Ovary (tissue), 9 donors: Measurements from ENCODE around the gene FNIP2. TPM values are rescaled to one million over a fixed set of nuclear protein-coding genes. Genes with fewer than 3 reads are reported as not detected.
"Not testable (repeated sequence)": the region's sequence is repeated elsewhere in the genome, so short reads cannot be mapped to it uniquely, and the experiment has no call there.

Experiments
- DNase-seq, 5 donors: peaks; one replicate each; pipeline ENCODE4 v3.0.0-alpha.2; 2019 to 2020
- H3K27ac ChIP-seq, 2 donors: fragments of 200-600 bp; one replicate each; pipeline versions ENCODE4 v1.5.1 to v1.8.0; 2019 to 2022
- H3K27me3 ChIP-seq: fragments of 200-600 bp; one replicate; pipeline ENCODE4 v1.8.0; 2022
- H3K36me3 ChIP-seq: fragments of 200-600 bp; sonication (generic); one replicate; pipeline ENCODE4 v1.5.1; 2019
- H3K4me1 ChIP-seq: one replicate; pipeline ENCODE4 v1.8.1; 2013; ENCODE audit warnings: mild to moderate bottlenecking, moderate library complexity; ENCODE audit not compliant: insufficient read depth
- H3K4me3 ChIP-seq: fragments of 200-600 bp; sonication (generic); one replicate; pipeline ENCODE4 v1.5.1; 2017
- H3K9me3 ChIP-seq, 2 donors: fragments of 200-600 bp in 1 of 2; sonication (generic) in 1 of 2; one replicate each; pipeline versions ENCODE4 v1.5.1 to v1.8.1; 2013 to 2019; ENCODE audit warnings: mild to moderate bottlenecking in 1 of 2, moderate library complexity in 1 of 2
- EP300 ChIP-seq: sonication (generic); formaldehyde crosslinking; IDR thresholded peaks from one replicate; pipeline ENCODE4 v1.6.1; 2017; ENCODE audit warnings: antibody characterized with exemption
- POLR2A ChIP-seq: fragments of 450-650 bp; IDR thresholded peaks from one replicate; pipeline ENCODE4 v1.6.1; 2017; ENCODE audit warnings: antibody characterized with exemption, mild to moderate bottlenecking, moderate library complexity
- WGBS, 3 donors: extraction: QIAGEN DNeasy Blood & Tissue Kit in 1 of 3; methylation state at CpG; one replicate each; pipeline versions ENCODE4 v1.1.5 to v1.1.7; 2013 to 2017; 5-methylcytosine and 5-hydroxymethylcytosine counted together
- intact Hi-C, 4 donors: fragments of 100-400 bp; cut with DNase I; formaldehyde crosslinking; loops; one replicate each; pipeline versions ENCODE4 v1.11.0 to v1.15.1; 2022 to 2023
- polyA plus RNA-seq, 2 donors: library from polyadenylated mRNA; stranded (reverse); fragments of 200-250 nt in 1 of 2; fragments of 350-450 nt in 1 of 2; fragmentation: Illumina TruSeq in 1 of 2; extraction: RNeasy Lipid Tissue Mini Kit (QIAGEN cat#74804) in 1 of 2; gene quantifications; one replicate each; pipeline ENCODE4 v1.2.3, GENCODE V29; 2013 to 2014
- total RNA-seq, 7 donors: library from RNA; depleted of rRNA in 2 of 7; stranded (reverse); fragments of >200 nt in 2 of 7; fragmentation: NEBNext Ultra II Directional in 3 of 7; extraction: Animal tissue kit (Norgen Biotek cat#: 25700) in 3 of 7; gene quantifications; one replicate each; pipeline versions ENCODE4 v1.1.0 to v1.2.4, GENCODE V29; 2016 to 2023
- TF ChIP-seq, protein P1 (sequence below), 3 donors: fragments of 450-650 bp in 2 of 3; fragments of 200-600 bp in 1 of 3; IDR thresholded peaks; one replicate each; pipeline versions ENCODE4 v1.5.1 to v1.8.0; 2016 to 2022; ENCODE audit warnings: antibody characterized with exemption in 3 of 3, mild to moderate bottlenecking in 1 of 3
- donor health status: DM: no; HTN: no; CAD: no; lungs with moderate emphysema.
- donor health status: DM: no; HTN: no; CAD: no.
- donor health status: Bipolar disorder and iron deficiency.
- donor health status: DM: yes; HTN: yes; CAD: no.
- donor health status: DM: no; HTN: no; CAD: no.
- donor health status: DM: yes; HTN: yes; CAD: no.

The FNIP2 gene
- total and polyA plus RNA-seq, 9 donors = 6.1 to 34.1 (median 20.4) TPM

DNA sequence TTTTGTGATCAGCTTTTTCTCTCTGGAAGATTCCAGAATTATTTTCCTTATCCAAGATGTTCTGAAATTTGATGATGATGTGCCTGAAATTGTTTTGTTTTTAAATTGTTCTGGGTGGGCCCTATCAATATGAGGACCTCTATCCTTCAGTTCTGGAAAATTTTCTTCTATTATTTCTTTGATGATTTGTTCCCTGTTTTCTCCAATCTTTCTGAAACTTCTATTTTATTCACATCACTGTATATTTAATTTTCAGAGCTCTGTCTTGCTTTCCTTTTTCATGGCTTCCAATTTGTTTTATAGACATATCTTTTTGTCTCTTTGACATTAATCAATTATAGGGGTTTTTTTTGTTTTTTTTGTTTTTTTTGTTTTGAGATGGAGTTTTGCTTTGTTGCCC, 12.2 kb upstream of the FNIP2 start:
- DNase-seq = no peak
- Histone ChIP-seq H3K36me3 (no peaks in the 10 kb centered on the region), H3K27me3 (no peaks in the 10 kb centered on the region), H3K27ac (no peak overlapping the region), H3K9me3 (no peaks in the 10 kb centered on the region), H3K4me1 (no peaks in the 10 kb centered on the region), H3K4me3 (no peak overlapping the region)
- TF ChIP-seq EP300 = no peak
- no peak for TF ChIP-seq POLR2A
- TF ChIP-seq, protein P1, sequence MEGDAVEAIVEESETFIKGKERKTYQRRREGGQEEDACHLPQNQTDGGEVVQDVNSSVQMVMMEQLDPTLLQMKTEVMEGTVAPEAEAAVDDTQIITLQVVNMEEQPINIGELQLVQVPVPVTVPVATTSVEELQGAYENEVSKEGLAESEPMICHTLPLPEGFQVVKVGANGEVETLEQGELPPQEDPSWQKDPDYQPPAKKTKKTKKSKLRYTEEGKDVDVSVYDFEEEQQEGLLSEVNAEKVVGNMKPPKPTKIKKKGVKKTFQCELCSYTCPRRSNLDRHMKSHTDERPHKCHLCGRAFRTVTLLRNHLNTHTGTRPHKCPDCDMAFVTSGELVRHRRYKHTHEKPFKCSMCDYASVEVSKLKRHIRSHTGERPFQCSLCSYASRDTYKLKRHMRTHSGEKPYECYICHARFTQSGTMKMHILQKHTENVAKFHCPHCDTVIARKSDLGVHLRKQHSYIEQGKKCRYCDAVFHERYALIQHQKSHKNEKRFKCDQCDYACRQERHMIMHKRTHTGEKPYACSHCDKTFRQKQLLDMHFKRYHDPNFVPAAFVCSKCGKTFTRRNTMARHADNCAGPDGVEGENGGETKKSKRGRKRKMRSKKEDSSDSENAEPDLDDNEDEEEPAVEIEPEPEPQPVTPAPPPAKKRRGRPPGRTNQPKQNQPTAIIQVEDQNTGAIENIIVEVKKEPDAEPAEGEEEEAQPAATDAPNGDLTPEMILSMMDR (IDR thresholded peaks at IDR 0.05) = no peak
- intact Hi-C loops = no loop called here

DNA sequence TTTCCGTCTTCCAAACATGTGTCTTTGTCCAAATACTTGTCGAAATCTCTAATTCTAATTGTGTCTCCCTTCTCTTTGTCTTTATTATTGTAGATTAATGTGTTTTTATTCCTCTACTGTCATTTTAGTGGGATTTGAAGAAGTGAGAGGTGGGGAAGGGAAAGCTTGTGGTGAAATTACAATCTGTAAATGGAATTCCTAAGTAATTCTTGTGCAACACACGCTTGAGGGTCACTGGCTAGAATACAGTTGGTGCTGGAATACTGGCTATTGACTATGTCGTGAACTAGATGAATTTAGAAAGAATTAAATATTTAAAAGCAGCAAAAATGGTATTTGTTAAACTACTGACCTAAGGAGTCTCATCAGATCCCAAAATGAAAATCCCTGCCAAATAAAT, 10.7 kb upstream of the FNIP2 start:
- WGBS, 3 donors = 64 to 83% (median 65%) methylated on average over 4 of the region's 4 CpGs
- Histone ChIP-seq H3K36me3 (no peaks in the 10 kb centered on the region), H3K9me3 (no peaks in the 10 kb centered on the region), H3K4me1 (no peaks in the 10 kb centered on the region), H3K4me3 (no peak overlapping the region), H3K27ac (no peak overlapping the region), H3K27me3 (no peaks in the 10 kb centered on the region)
- no peak for TF ChIP-seq POLR2A
- no peak for TF ChIP-seq EP300
- TF ChIP-seq, protein P1 (IDR thresholded peaks at IDR 0.05) = no peak
- intact Hi-C loops = no loop called here
- DNase-seq = no peak

DNA sequence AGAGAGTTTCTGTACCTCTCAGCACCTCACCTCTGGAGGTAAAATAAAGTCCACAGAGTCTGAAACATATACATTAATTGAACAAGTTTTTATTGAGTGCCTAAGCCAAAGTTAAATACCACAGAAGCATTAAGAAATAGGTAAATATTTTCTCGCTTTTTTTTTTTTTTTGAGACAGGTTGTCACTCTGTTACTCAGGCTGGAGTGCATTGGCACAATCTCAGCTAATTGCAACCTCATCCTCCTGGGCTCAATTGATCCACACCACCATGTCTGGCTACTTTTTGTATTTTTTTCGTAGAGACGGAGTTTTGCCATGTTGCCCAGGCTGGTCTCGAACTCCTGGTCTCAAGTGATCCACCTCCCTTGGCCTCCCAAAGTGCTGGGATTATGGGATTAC, 10.1 kb upstream of the FNIP2 start:
- Histone ChIP-seq H3K4me3 (no peak overlapping the region), H3K4me1 (no peaks in the 10 kb centered on the region), H3K27me3 (no peaks in the 10 kb centered on the region), H3K36me3 (no peaks in the 10 kb centered on the region), H3K9me3 (no peaks in the 10 kb centered on the region), H3K27ac (no peak overlapping the region)
- WGBS, 3 donors = 94 to 98% (median 95%) methylated on average over 4 of the region's 4 CpGs
- no peak for DNase-seq
- TF ChIP-seq, protein P1 (IDR thresholded peaks at IDR 0.05) = no peak
- no peak for TF ChIP-seq POLR2A
- TF ChIP-seq EP300 = no peak
- intact Hi-C loops = no loop called here

DNA sequence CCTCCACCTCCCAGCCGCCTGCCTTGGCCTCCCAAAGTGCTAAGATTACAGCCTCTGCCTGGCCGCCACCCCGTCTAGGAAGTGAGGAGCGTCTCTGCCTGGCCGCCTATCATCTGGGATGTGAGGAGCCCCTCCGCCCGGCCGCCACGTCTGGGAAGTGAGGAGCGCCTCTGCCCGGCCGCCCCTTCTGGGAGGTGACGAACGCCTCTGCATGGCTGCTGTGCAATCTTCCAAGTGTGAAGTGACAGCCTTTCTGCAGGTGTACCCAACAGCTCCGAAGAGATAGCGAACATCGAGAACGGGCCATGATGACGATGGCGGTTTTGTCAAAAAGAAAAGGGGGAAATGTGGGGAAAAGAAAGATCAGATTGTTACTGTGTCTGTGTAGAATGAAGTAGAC, 9.3 kb upstream of the FNIP2 start:
- H3K27me3 ChIP-seq, intact Hi-C loops, H3K4me3 ChIP-seq, H3K27ac ChIP-seq, H3K4me1 ChIP-seq, H3K36me3 ChIP-seq, DNase-seq, H3K9me3 ChIP-seq: not testable (repeated sequence)
- 94 to 97% (median 96%) methylated on average over 19 to 20 of the region's 20 CpGs for WGBS, 3 donors

DNA sequence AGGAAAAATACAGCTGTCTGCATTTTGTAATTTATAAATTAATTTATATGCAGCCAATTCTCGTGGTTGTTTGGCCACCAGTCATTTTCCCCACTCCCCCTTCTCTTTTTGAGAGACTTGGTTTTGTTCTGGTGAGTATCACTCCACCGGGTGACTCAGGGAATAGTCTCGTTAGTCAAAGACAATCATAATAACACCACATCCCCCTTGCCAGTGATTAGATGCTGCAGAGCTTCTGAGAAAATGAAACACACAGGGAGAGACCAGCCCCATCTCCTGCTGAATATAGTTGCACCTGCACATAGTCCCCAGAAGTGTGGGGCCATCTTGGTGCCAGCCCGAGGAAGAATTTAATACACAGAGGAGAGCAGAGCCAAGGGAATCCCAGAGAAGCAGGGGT, 8.0 kb upstream of the FNIP2 start:
- Histone ChIP-seq H3K4me1 (no peaks in the 10 kb centered on the region), H3K27ac (no peak overlapping the region), H3K9me3 (no peaks in the 10 kb centered on the region), H3K4me3 (no peak overlapping the region), H3K36me3 (no peaks in the 10 kb centered on the region), H3K27me3 (no peaks in the 10 kb centered on the region)
- no peak for DNase-seq
- TF ChIP-seq, protein P1 (IDR thresholded peaks at IDR 0.05) = no peak
- TF ChIP-seq EP300 = no peak
- TF ChIP-seq POLR2A = no peak
- intact Hi-C loops = no loop called here
- WGBS, 3 donors = 69 to 82% (median 72%) methylated on average over 4 of the region's 4 CpGs
